H9 (cell line): Measurements from ENCODE around the gene LATS2. TPM values are rescaled to one million over a fixed set of nuclear protein-coding genes. Genes with fewer than 3 reads are reported as not detected.
A peak's percentile ranks its signal among the peaks of the same experiment; 100 is the strongest.

Source experiments
- DNase-seq: peaks from one replicate; pipeline ENCODE4 v3.0.0-alpha.2; 2017
- H2AFZ ChIP-seq: one replicate; pipeline ENCODE4 v1.6.1; 2013; ENCODE audit warnings: mild to moderate bottlenecking, low read length, control low read depth, moderate library complexity
- H2AK5ac ChIP-seq: 2 replicates; pipeline ENCODE4 v1.6.1; 2013; ENCODE audit warnings: low read length, control low read depth, mixed read lengths; ENCODE audit not compliant: insufficient read length
- H2BK120ac ChIP-seq: one replicate; pipeline ENCODE4 v1.6.1; 2013; ENCODE audit warnings: low read depth, mild to moderate bottlenecking, low read length, control low read depth, inconsistent platforms; ENCODE audit not compliant: poor library complexity, severe bottlenecking
- H2BK12ac ChIP-seq: 2 replicates; pipeline ENCODE4 v1.6.1; 2013; ENCODE audit warnings: low read length, control low read depth, mixed read lengths, low read depth; ENCODE audit not compliant: insufficient read length
- H2BK15ac ChIP-seq: 2 replicates; pipeline ENCODE4 v1.6.1; 2013; ENCODE audit warnings: low read depth, low read length, control low read depth
- H2BK20ac ChIP-seq: one replicate; pipeline ENCODE4 v1.6.1; 2013; ENCODE audit warnings: low read depth, mild to moderate bottlenecking, low read length, control low read depth, inconsistent platforms; ENCODE audit not compliant: poor library complexity, severe bottlenecking
- H2BK5ac ChIP-seq: 2 replicates; pipeline ENCODE4 v1.6.1; 2013; ENCODE audit warnings: low read length, control low read depth, mixed read lengths; ENCODE audit not compliant: insufficient read length
- H3K14ac ChIP-seq: 2 replicates; pipeline ENCODE4 v1.6.1; 2013; ENCODE audit warnings: low read length, control low read depth; ENCODE audit not compliant: insufficient read depth
- H3K18ac ChIP-seq: 2 replicates; pipeline ENCODE4 v1.6.1; 2013; ENCODE audit warnings: low read depth, mild to moderate bottlenecking, mixed read lengths, low read length, control low read depth; ENCODE audit not compliant: insufficient read length
- H3K23ac ChIP-seq: 2 replicates; pipeline ENCODE4 v1.6.1; 2013; ENCODE audit warnings: low read length, control low read depth, mixed read lengths, low read depth; ENCODE audit not compliant: insufficient read length
- H3K23me2 ChIP-seq: 2 replicates; pipeline ENCODE4 v1.6.1; 2013; ENCODE audit warnings: low read depth, mild to moderate bottlenecking, mixed read lengths, low read length, control low read depth; ENCODE audit not compliant: insufficient read length, poor library complexity, severe bottlenecking
- H3K27ac ChIP-seq: 2 replicates; pipeline ENCODE4 v1.5.1; 2013; ENCODE audit warnings: low read length, control low read depth, mixed read lengths, low read depth; ENCODE audit not compliant: insufficient read length
- H3K27me3 ChIP-seq: 2 replicates; pipeline ENCODE4 v1.6.1; 2013; ENCODE audit warnings: low read length, control low read depth, inconsistent platforms; ENCODE audit not compliant: insufficient read depth
- H3K4ac ChIP-seq: 2 replicates; pipeline ENCODE4 v1.6.1; 2013; ENCODE audit warnings: low read depth, mild to moderate bottlenecking, control low read depth, inconsistent platforms, low read length, moderate library complexity
- H3K4me1 ChIP-seq: 2 replicates; pipeline ENCODE4 v1.6.1; 2013; ENCODE audit warnings: low read length, control low read depth, inconsistent platforms; ENCODE audit not compliant: insufficient read depth
- H3K4me2 ChIP-seq: 2 replicates; pipeline ENCODE4 v1.6.1; 2013; ENCODE audit warnings: low read length, control low read depth, mixed read lengths; ENCODE audit not compliant: insufficient read length, insufficient read depth
- H3K56ac ChIP-seq: 2 replicates; pipeline ENCODE4 v1.6.1; 2013; ENCODE audit warnings: low read depth, mild to moderate bottlenecking, mixed read lengths, low read length, control low read depth; ENCODE audit not compliant: insufficient read length
- H3K79me1 ChIP-seq: 2 replicates; pipeline ENCODE4 v1.6.1; 2013; ENCODE audit warnings: low read depth, mild to moderate bottlenecking, moderate library complexity, low read length, control low read depth, inconsistent platforms; ENCODE audit not compliant: insufficient read depth, poor library complexity, severe bottlenecking
- H3K79me2 ChIP-seq: 2 replicates; pipeline ENCODE4 v1.6.1; 2013; ENCODE audit warnings: low read length, control low read depth, inconsistent platforms; ENCODE audit not compliant: insufficient read depth
- H3K9ac ChIP-seq: 2 replicates; pipeline ENCODE4 v1.6.1; 2013; ENCODE audit warnings: low read length, control low read depth, mixed read lengths; ENCODE audit not compliant: insufficient read length; ENCODE audit errors: extremely low read depth
- H3K9me3 ChIP-seq: one replicate; pipeline ENCODE4 v1.6.1; 2013; ENCODE audit warnings: low read depth, low read length, inconsistent platforms; ENCODE audit not compliant: control insufficient read depth
- H3T11ph ChIP-seq: one replicate; pipeline ENCODE4 v1.6.1; 2013; ENCODE audit warnings: mild to moderate bottlenecking, low read length, control low read depth, inconsistent platforms
- H4K20me1 ChIP-seq: one replicate; pipeline ENCODE4 v1.6.1; 2013; ENCODE audit not compliant: control insufficient read depth, insufficient read length, insufficient read depth
- H4K5ac ChIP-seq: 2 replicates; pipeline ENCODE4 v1.6.1; 2013; ENCODE audit warnings: low read depth, mild to moderate bottlenecking, mixed read lengths, low read length, control low read depth; ENCODE audit not compliant: insufficient read length
- H4K8ac ChIP-seq: replicated peaks from 2 replicates; pipeline ENCODE4 v1.6.1; 2013; ENCODE audit warnings: low read length, control low read depth, mixed read lengths, low read depth; ENCODE audit not compliant: insufficient read length
- H4K91ac ChIP-seq: 2 replicates; pipeline ENCODE4 v1.6.1; 2013; ENCODE audit warnings: low read depth, mild to moderate bottlenecking, moderate library complexity, mixed read lengths, low read length, control low read depth; ENCODE audit not compliant: insufficient read length
- H3K27ac Mint-ChIP-seq, 3 experiments: 2 replicates in 2 of 3; 3 replicates in 1 of 3; pipeline ENCODE4 v1.8.0; 2020 to 2021; ENCODE audit warnings: mixed read lengths in 3 of 3, mild to moderate bottlenecking in 1 of 3, moderate library complexity in 1 of 3
- H3K27me3 Mint-ChIP-seq: 2 replicates; pipeline ENCODE4 v1.8.0; 2021; ENCODE audit warnings: low read depth, mild to moderate bottlenecking, moderate library complexity, mixed read lengths
- H3K36me3 Mint-ChIP-seq, 3 experiments: 2 replicates in 2 of 3; 3 replicates in 1 of 3; pipeline ENCODE4 v1.8.0; 2020 to 2021; ENCODE audit warnings: low read depth in 3 of 3, mixed read lengths in 3 of 3; ENCODE audit not compliant: insufficient read depth in 1 of 3
- H3K4me1 Mint-ChIP-seq, 2 experiments: 2 replicates each; pipeline ENCODE4 v1.8.0; 2020; ENCODE audit warnings: mixed read lengths in 2 of 2
- H3K4me3 Mint-ChIP-seq, 2 experiments: 2 replicates in 1 of 2; 3 replicates in 1 of 2; pipeline ENCODE4 v1.8.0; 2020 to 2021; ENCODE audit warnings: mild to moderate bottlenecking in 2 of 2, mixed read lengths in 2 of 2, moderate library complexity in 1 of 2
- H3K9me3 Mint-ChIP-seq, 2 experiments: 2 replicates in 1 of 2; 3 replicates in 1 of 2; pipeline ENCODE4 v1.8.0; 2020; ENCODE audit warnings: mild to moderate bottlenecking in 2 of 2, mixed read lengths in 2 of 2, moderate library complexity in 1 of 2
- WGBS: extraction: QIAGEN DNeasy Blood & Tissue Kit; methylation state at CpG from one replicate; pipeline ENCODE4 v1.1.7; 2013; ENCODE audit warnings: missing lambda C conversion rate, low lambda C conversion rate, mixed read lengths; ENCODE audit not compliant: insufficient read length; ENCODE audit errors: extremely low coverage; 5-methylcytosine and 5-hydroxymethylcytosine counted together
- total RNA-seq: library from RNA; stranded (reverse); gene quantifications from 2 replicates; pipeline ENCODE4 v1.2.1, GENCODE V29; 2021
- TF ChIP-seq, protein P1 (sequence below): fragments of 200-600 bp; sonication (generic); conservative IDR thresholded peaks from 3 replicates; pipeline ENCODE4 v1.8.0; 2021; ENCODE audit warnings: antibody characterized with exemption, mild to moderate bottlenecking

LATS2 gene
- total RNA-seq, 1 experiment from 2014 or later: 20.0 TPM

DNA sequence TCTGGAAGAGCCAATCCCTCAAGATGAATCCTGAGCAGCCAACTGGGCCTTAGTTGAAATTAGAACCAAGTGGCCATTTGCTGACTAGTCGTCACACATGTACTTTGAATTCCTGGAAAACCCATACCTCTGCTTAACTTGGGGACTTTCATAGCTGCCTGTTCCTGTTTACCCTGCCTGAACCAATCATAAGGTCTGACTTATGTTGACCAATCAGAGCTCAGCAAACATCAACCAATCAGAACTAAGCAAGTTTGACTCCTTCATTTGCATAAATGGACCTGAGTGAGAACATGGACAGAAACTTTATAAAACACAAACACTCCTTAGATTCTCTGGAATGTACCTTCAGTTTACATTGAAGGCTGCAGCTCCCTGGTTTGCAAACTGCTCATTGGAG is 50.8 kb downstream of the LATS2 start:
- peaks cover 2 to 6% (median 4%) of the 10 kb centered on the region in 3 experiments; a peak in 5 of 7 replicates for H3K36me3 Mint-ChIP-seq
- Histone ChIP-seq H2AK5ac (no peak overlapping the region), H3K9me3 (no peaks in the 10 kb centered on the region), H3K4ac (no peak overlapping the region), H4K5ac (no peak overlapping the region), H4K20me1 (no peaks in the 10 kb centered on the region), H3K4me2 (no peak overlapping the region), H2BK120ac (no peak overlapping the region), H2BK20ac (no peak overlapping the region), H2BK5ac (no peak overlapping the region), H2AFZ (no peak overlapping the region), H3K79me2 (peaks cover 27% of the 10 kb centered on the region; the same call in 1 of the 2 replicates), H3K14ac (no peak overlapping the region), H4K91ac (no peak overlapping the region), H2BK15ac (no peak overlapping the region), H3K4me1 (peaks cover 2% of the 10 kb centered on the region; the same call in 1 of the 2 replicates), H3T11ph (no peak overlapping the region), H3K18ac (no peak overlapping the region), H3K79me1 (peaks cover 9% of the 10 kb centered on the region), H2BK12ac (no peak overlapping the region), H3K27ac (no peak overlapping the region), H3K27me3 (no peaks in the 10 kb centered on the region), H3K23ac (no peak overlapping the region), H3K56ac (no peak overlapping the region), H3K9ac (no peak overlapping the region), H3K23me2 (no peaks in the 10 kb centered on the region), H4K8ac (no peak overlapping the region)
- H3K27me3 Mint-ChIP-seq: no peaks in the 10 kb centered on the region
- peaks cover 18 to 24% of the 10 kb centered on the region in 2 experiments for H3K4me1 Mint-ChIP-seq
- no CpG with 5 or more reads among the region's 1 CpG for WGBS
- no peak overlapping the region for H3K4me3 Mint-ChIP-seq
- TF ChIP-seq, protein P1, sequence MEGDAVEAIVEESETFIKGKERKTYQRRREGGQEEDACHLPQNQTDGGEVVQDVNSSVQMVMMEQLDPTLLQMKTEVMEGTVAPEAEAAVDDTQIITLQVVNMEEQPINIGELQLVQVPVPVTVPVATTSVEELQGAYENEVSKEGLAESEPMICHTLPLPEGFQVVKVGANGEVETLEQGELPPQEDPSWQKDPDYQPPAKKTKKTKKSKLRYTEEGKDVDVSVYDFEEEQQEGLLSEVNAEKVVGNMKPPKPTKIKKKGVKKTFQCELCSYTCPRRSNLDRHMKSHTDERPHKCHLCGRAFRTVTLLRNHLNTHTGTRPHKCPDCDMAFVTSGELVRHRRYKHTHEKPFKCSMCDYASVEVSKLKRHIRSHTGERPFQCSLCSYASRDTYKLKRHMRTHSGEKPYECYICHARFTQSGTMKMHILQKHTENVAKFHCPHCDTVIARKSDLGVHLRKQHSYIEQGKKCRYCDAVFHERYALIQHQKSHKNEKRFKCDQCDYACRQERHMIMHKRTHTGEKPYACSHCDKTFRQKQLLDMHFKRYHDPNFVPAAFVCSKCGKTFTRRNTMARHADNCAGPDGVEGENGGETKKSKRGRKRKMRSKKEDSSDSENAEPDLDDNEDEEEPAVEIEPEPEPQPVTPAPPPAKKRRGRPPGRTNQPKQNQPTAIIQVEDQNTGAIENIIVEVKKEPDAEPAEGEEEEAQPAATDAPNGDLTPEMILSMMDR: no peak
- no peaks in the 10 kb centered on the region for H3K9me3 Mint-ChIP-seq
- peak overlapping the region; percentile 68 to 87 (median 76); a peak in 2 of 7 replicates for H3K27ac Mint-ChIP-seq
- DNase-seq: peak; percentile 10
